IMR-90 (cell line): ENCODE measurements around the gene GKN2. TPM values are rescaled to one million over a fixed set of nuclear protein-coding genes. Genes with fewer than 3 reads are reported as not detected.

Experiments used
- ATAC-seq: fragments of 200-7000 bp; cut with Tn5 transposase; 2 replicates; pipeline ENCODE4 v1.9.1; 2020; ENCODE audit warnings: low read depth, mild to moderate bottlenecking, moderate library complexity
- BruUV-seq: library from RNA; stranded (reverse); fragments of 400-500 nt; replicated peaks from 2 replicates; lab custom pipeline; 2021; lab: Mats Ljungman, UMichigan
- CTCF ChIA-PET: fragments of 300-600 bp; formaldehyde crosslinking; extraction: SDS; loops from one replicate; lab custom pipeline; 2021; ENCODE audit warnings: antibody characterized with exemption; lab: Yijun Ruan, JAX
- POLR2A ChIA-PET: fragments of 300-600 bp; sonication (Branson Sonifier 250); formaldehyde crosslinking; loops from one replicate; lab custom pipeline; 2022; ENCODE audit warnings: antibody characterized with exemption; ENCODE audit not compliant: unreplicated experiment; lab: Charles Lee
- DNase-seq: peaks from one replicate; pipeline ENCODE4 v3.0.0; 2013
- H2AFZ ChIP-seq: replicated peaks from 2 replicates; pipeline ENCODE3; 2013; ENCODE audit warnings: low read length, mild to moderate bottlenecking; ENCODE audit not compliant: poor library complexity
- H2AK5ac ChIP-seq: 2 replicates; pipeline ENCODE4 v1.6.1; 2013; ENCODE audit warnings: low read depth, low read length, inconsistent platforms
- H2AK9ac ChIP-seq: replicated peaks from 2 replicates; pipeline ENCODE3; 2013; ENCODE audit warnings: mild to moderate bottlenecking, low read depth, low read length, moderate library complexity; ENCODE audit not compliant: poor library complexity
- H2BK120ac ChIP-seq: 2 replicates; pipeline ENCODE4 v1.6.1; 2013; ENCODE audit warnings: low read depth, low read length, inconsistent platforms
- H2BK15ac ChIP-seq: 3 replicates; pipeline ENCODE4 v1.6.1; 2013; ENCODE audit warnings: low read depth, low read length, inconsistent platforms
- H2BK20ac ChIP-seq: 2 replicates; pipeline ENCODE4 v1.6.1; 2013; ENCODE audit warnings: low read depth, mild to moderate bottlenecking, inconsistent platforms, low read length, moderate library complexity
- H2BK5ac ChIP-seq: 2 replicates; pipeline ENCODE4 v1.6.1; 2013; ENCODE audit warnings: mild to moderate bottlenecking, low read depth, low read length, inconsistent platforms; ENCODE audit not compliant: poor library complexity, severe bottlenecking
- H3K14ac ChIP-seq: replicated peaks from 2 replicates; pipeline ENCODE4 v1.6.1; 2013; ENCODE audit warnings: low read depth, low read length, inconsistent platforms
- H3K18ac ChIP-seq: 2 replicates; pipeline ENCODE4 v1.6.1; 2013; ENCODE audit warnings: low read depth, low read length, control low read depth
- H3K23ac ChIP-seq: 2 replicates; pipeline ENCODE4 v1.6.1; 2013; ENCODE audit warnings: low read depth, low read length, inconsistent platforms
- H3K27ac ChIP-seq: 2 replicates; pipeline ENCODE4 v1.5.1; 2013; ENCODE audit warnings: mild to moderate bottlenecking, control low read depth, low read length; ENCODE audit not compliant: insufficient read depth
- H3K27me3 ChIP-seq: 2 replicates; pipeline ENCODE4 v1.6.1; 2013; ENCODE audit warnings: low read length; ENCODE audit not compliant: control insufficient read depth, insufficient read depth
- H3K36me3 ChIP-seq: 2 replicates; pipeline ENCODE4 v1.6.1; 2013; ENCODE audit warnings: low read length, mixed read lengths; ENCODE audit not compliant: control insufficient read depth, insufficient read depth
- H3K4ac ChIP-seq: 2 replicates; pipeline ENCODE4 v1.6.1; 2013; ENCODE audit warnings: low read depth, low read length, inconsistent platforms
- H3K4me1 ChIP-seq: 2 replicates; pipeline ENCODE4 v1.6.1; 2013; ENCODE audit warnings: low read length, mixed read lengths; ENCODE audit not compliant: control insufficient read depth, insufficient read depth
- H3K4me2 ChIP-seq: 2 replicates; pipeline ENCODE4 v1.6.1; 2013; ENCODE audit warnings: low read depth, mild to moderate bottlenecking, control low read depth, low read length, moderate library complexity
- H3K4me3 ChIP-seq: 2 replicates; pipeline ENCODE4 v1.5.1; 2013; ENCODE audit warnings: low read depth, mild to moderate bottlenecking, control low read depth, low read length, moderate library complexity; ENCODE audit not compliant: insufficient read depth
- H3K56ac ChIP-seq: 2 replicates; pipeline ENCODE4 v1.6.1; 2013; ENCODE audit warnings: low read length, inconsistent platforms; ENCODE audit not compliant: insufficient read depth; ENCODE audit errors: extremely low read depth
- H3K79me1 ChIP-seq, 2 experiments: 2 replicates each; pipeline ENCODE4 v1.6.1; 2013; ENCODE audit warnings: low read length in 2 of 2, inconsistent platforms in 1 of 2, low read depth in 1 of 2
- H3K9ac ChIP-seq: 2 replicates; pipeline ENCODE4 v1.6.1; 2013; ENCODE audit warnings: low read depth, low read length, control low read depth
- H3K9me1 ChIP-seq: 2 replicates; pipeline ENCODE4 v1.6.1; 2013; ENCODE audit warnings: low read length, inconsistent platforms; ENCODE audit not compliant: insufficient read depth
- H3K9me3 ChIP-seq: 2 replicates; pipeline ENCODE4 v1.6.1; 2013; ENCODE audit warnings: low read length; ENCODE audit not compliant: control insufficient read depth, insufficient read depth
- H4K20me1 ChIP-seq: 2 replicates; pipeline ENCODE4 v1.6.1; 2013; ENCODE audit warnings: low read length, inconsistent platforms; ENCODE audit not compliant: insufficient read depth
- H4K5ac ChIP-seq: 2 replicates; pipeline ENCODE4 v1.6.1; 2013; ENCODE audit warnings: mild to moderate bottlenecking, low read depth, low read length, control low read depth
- H4K8ac ChIP-seq, 2 experiments: 2 replicates each; pipeline ENCODE4 v1.6.1; 2013; ENCODE audit warnings: low read depth in 2 of 2, low read length in 2 of 2, control low read depth in 1 of 2, inconsistent platforms in 1 of 2
- H4K91ac ChIP-seq: 2 replicates; pipeline ENCODE4 v1.6.1; 2013; ENCODE audit warnings: low read depth, low read length, inconsistent platforms; ENCODE audit not compliant: insufficient read depth
- BHLHE40 ChIP-seq: fragments of 150-350 bp; IDR thresholded peaks from 2 replicates; pipeline ENCODE4 v1.6.1; 2016; ENCODE audit warnings: mild to moderate bottlenecking, low read depth, low read length
- CEBPB ChIP-seq: IDR thresholded peaks from 2 replicates; pipeline ENCODE4 v1.6.1; 2012; ENCODE audit warnings: low read depth, low read length, improper control_type of control experiment
- CHD1 ChIP-seq: IDR thresholded peaks from 2 replicates; pipeline ENCODE4 v1.6.1; 2012; ENCODE audit warnings: low read depth, low read length, improper control_type of control experiment
- ELK1 ChIP-seq: fragments of 150-350 bp; IDR thresholded peaks from 2 replicates; pipeline ENCODE4 v1.6.1; 2016; ENCODE audit warnings: low read depth, mild to moderate bottlenecking, low read length, moderate library complexity, borderline replicate concordance
- FOS ChIP-seq: fragments of 150-350 bp; IDR thresholded peaks from 2 replicates; pipeline ENCODE4 v1.6.1; 2016; ENCODE audit warnings: low read depth, low read length
- MAFK ChIP-seq: IDR thresholded peaks from 2 replicates; pipeline ENCODE4 v1.6.1; 2012; ENCODE audit warnings: low read depth, low read length, improper control_type of control experiment
- MAZ ChIP-seq: IDR thresholded peaks from 2 replicates; pipeline ENCODE4 v1.6.1; 2012; ENCODE audit warnings: low read depth, mild to moderate bottlenecking, low read length, improper control_type of control experiment, moderate library complexity, borderline replicate concordance
- NFE2L2 ChIP-seq: fragments of 150-350 bp; IDR thresholded peaks from 2 replicates; pipeline ENCODE4 v1.6.1; 2016; ENCODE audit warnings: low read depth, mild to moderate bottlenecking, low read length
- POLR2A ChIP-seq: IDR thresholded peaks from 2 replicates; pipeline ENCODE4 v1.6.1; 2012; ENCODE audit warnings: mild to moderate bottlenecking, low read depth, low read length
- RAD21 ChIP-seq: IDR thresholded peaks from 2 replicates; pipeline ENCODE4 v1.6.1; 2012; ENCODE audit warnings: low read length, improper control_type of control experiment
- RCOR1 ChIP-seq: IDR thresholded peaks from 2 replicates; pipeline ENCODE4 v1.6.1; 2012; ENCODE audit warnings: mild to moderate bottlenecking, low read length, improper control_type of control experiment; ENCODE audit not compliant: insufficient replicate concordance
- RFX5 ChIP-seq: IDR thresholded peaks from 2 replicates; pipeline ENCODE4 v1.8.0; 2012; ENCODE audit warnings: low read depth, mild to moderate bottlenecking, low read length, moderate library complexity
- SMC3 ChIP-seq: fragments of 150-350 bp; IDR thresholded peaks from 2 replicates; pipeline ENCODE4 v1.6.1; 2016; ENCODE audit warnings: low read depth, mild to moderate bottlenecking, antibody characterized with exemption, low read length, moderate library complexity
- USF2 ChIP-seq: fragments of 150-350 bp; IDR thresholded peaks from 2 replicates; pipeline ENCODE4 v1.6.1; 2017; ENCODE audit warnings: mild to moderate bottlenecking, antibody characterized with exemption, low read length, low read depth
- WGBS, 2 experiments: methylation state at CpG; one replicate each; pipeline versions ENCODE4 v1.1.5 to v1.1.7; 2013; ENCODE audit warnings: missing lambda C conversion rate in 2 of 2; ENCODE audit not compliant: insufficient read length in 1 of 2; ENCODE audit errors: extremely low coverage in 2 of 2; 5-methylcytosine and 5-hydroxymethylcytosine counted together
- dilution Hi-C: fragments of 300-500 bp; cut with HindIII; formaldehyde crosslinking; loops from one replicate; pipeline ENCODE4 v1.14.3; 2018; ENCODE audit warnings: low sequenced_read_pairs; ENCODE audit not compliant: unreplicated experiment
- in situ Hi-C: fragments of 300-500 bp; cut with MboI; formaldehyde crosslinking; loops from 3 replicates; pipeline ENCODE4 v1.14.3; 2019; ENCODE audit warnings: low sequenced_read_pairs, inconsistent platforms, mixed read lengths
- intact Hi-C: fragments of 100-400 bp; cut with micrococcal nuclease; formaldehyde crosslinking; loops from 2 replicates; pipeline ENCODE4 v1.10.0; 2022
- polyA plus RNA-seq, 3 experiments: library from polyadenylated mRNA; depleted of rRNA; stranded (reverse); fragments of >200 nt; gene quantifications; 2 replicates each; pipeline ENCODE4 v1.2.3, GENCODE V29; 2012; ENCODE audit warnings: low replicate concordance in 1 of 3
- total RNA-seq: library from RNA; depleted of rRNA; stranded (reverse); fragments of >200 nt; gene quantifications from 2 replicates; pipeline ENCODE4 v1.2.3, GENCODE V29; 2012
- TF ChIP-seq, protein P1 (sequence below): conservative IDR thresholded peaks from 2 replicates; pipeline ENCODE4 v1.5.1; 2012; ENCODE audit warnings: mild to moderate bottlenecking, low read depth, low read length, improper control_type of control experiment

Gene GKN2
- total and polyA plus RNA-seq, 2 of the 4 experiments (the other 2 are of a cell fraction), result not detected

DNA sequence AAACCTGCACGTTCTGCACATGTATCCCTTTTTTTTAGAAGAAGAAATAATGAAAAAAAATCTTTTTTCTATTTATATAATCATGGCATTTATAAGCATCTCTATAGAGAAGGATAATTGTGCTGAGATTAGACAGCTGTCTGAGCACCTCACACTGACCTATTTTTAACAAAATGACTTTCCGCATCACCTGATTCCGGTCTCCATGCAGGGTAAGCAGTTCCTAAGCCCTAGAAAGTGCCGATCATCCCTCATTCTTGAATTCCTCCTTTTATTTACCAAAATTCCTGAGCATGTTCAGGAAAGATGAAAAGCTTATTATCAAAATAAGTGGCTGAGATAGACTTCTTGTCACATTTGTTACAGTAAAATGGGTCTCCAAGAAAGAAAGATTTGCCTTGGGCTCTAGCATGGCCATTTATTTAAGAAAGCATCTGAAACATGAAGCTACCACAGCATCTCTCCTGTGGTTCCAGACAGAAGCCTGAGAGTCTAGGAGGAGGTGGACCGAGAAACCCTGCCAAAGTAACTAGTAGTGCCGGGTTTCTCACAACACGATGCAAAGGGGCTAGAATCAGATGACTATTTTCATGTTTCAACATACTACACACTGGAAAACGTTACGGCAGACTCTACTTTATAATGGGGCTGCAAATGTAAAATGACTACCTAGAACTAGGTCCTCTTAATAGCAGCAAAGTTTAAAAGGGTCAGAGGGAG is 22.4 kb upstream of the GKN2 start:
- in situ Hi-C loops (no loop called here), intact Hi-C loops (no loop called here), dilution Hi-C loops (no loop called here)
- Histone ChIP-seq H3K36me3 (no peaks in the 10 kb centered on the region), H3K4me2 (no peak overlapping the region), H2AK5ac (peak overlapping the region; percentile 15), H3K18ac (no peak overlapping the region), H3K23ac (no peak overlapping the region), H2BK15ac (0 out of 3 replicates have a peak overlapping the region, but pooled peaks have one; percentile 37), H3K4me3 (no peak overlapping the region), H2BK5ac (no peak overlapping the region), H3K79me1 (peaks cover 0 to 3% of the 10 kb centered on the region in 2 experiments; a peak in 1 of 4 replicates), H2AFZ (no peak overlapping the region), H4K20me1 (no peaks in the 10 kb centered on the region), H3K27me3 (no peaks in the 10 kb centered on the region), H3K9me1 (peaks cover 15% of the 10 kb centered on the region), H4K91ac (no peak overlapping the region; the same call in 1 of the 2 replicates), H3K9me3 (no peaks in the 10 kb centered on the region), H4K5ac (no peak overlapping the region), H2BK120ac (peak overlapping the region; percentile 30; the same call in 1 of the 2 replicates), H2AK9ac (no peak overlapping the region), H3K9ac (no peak overlapping the region), H2BK20ac (peak overlapping the region; percentile 44; the same call in 1 of the 2 replicates), H3K4me1 (peaks cover 17% of the 10 kb centered on the region), H3K27ac (no peak overlapping the region), H3K4ac (peak overlapping the region; percentile 26; the same call in 1 of the 2 replicates), H3K14ac (peak overlapping the region; percentile 55; the same call in 1 of the 2 replicates), H3K56ac (no peak overlapping the region), H4K8ac (peak overlapping the region in 1 of 2 experiments; percentile 48; a peak in 1 of 4 replicates)
- ATAC-seq, result no peak
- WGBS, 2 experiments, result 100% methylated on average over 2 of the region's 9 CpGs; no CpG with 5 or more reads in 1 of the 2 experiments
- no peak for DNase-seq
- CTCF ChIA-PET, result no interaction called here
- no TSS peak for BruUV-seq
- POLR2A ChIA-PET, result no interaction called here
- TF ChIP-seq MAZ (no peak), MAFK (no peak), USF2 (no peak), NFE2L2 (no peak), POLR2A (no peak), SMC3 (no peak), ELK1 (no peak), RFX5 (no peak), CEBPB (no peak), FOS (no peak), RCOR1 (no peak), CHD1 (no peak), BHLHE40 (no peak), RAD21 (no peak)
- TF ChIP-seq, protein P1, sequence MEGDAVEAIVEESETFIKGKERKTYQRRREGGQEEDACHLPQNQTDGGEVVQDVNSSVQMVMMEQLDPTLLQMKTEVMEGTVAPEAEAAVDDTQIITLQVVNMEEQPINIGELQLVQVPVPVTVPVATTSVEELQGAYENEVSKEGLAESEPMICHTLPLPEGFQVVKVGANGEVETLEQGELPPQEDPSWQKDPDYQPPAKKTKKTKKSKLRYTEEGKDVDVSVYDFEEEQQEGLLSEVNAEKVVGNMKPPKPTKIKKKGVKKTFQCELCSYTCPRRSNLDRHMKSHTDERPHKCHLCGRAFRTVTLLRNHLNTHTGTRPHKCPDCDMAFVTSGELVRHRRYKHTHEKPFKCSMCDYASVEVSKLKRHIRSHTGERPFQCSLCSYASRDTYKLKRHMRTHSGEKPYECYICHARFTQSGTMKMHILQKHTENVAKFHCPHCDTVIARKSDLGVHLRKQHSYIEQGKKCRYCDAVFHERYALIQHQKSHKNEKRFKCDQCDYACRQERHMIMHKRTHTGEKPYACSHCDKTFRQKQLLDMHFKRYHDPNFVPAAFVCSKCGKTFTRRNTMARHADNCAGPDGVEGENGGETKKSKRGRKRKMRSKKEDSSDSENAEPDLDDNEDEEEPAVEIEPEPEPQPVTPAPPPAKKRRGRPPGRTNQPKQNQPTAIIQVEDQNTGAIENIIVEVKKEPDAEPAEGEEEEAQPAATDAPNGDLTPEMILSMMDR, result no peak
